HFF-Myc (cell line): ENCODE data around the gene SYNDIG1L.
"Not testable (repeated sequence)": the region's sequence is repeated elsewhere in the genome, so short reads cannot be mapped to it uniquely, and the experiment has no call there.

Experiments used
- DNase-seq: peaks from one replicate; pipeline ENCODE4 v3.0.0-alpha.2; 2011; ENCODE audit warnings: low read depth; ENCODE audit errors: extremely low read depth
- H3K4me3 ChIP-seq: replicated peaks from 2 replicates; pipeline ENCODE4 v1.5.1; 2011; ENCODE audit warnings: low read depth, mild to moderate bottlenecking, control low read depth, low read length
- CTCF ChIP-seq: IDR thresholded peaks from 2 replicates; pipeline ENCODE4 v1.5.1; 2012; ENCODE audit warnings: mild to moderate bottlenecking, low read depth, low read length, control low read depth; ENCODE audit errors: missing control alignments

The SYNDIG1L gene

GRCh38 chr14:74457565-74457895 lies 31.5 kb upstream of the SYNDIG1L start:
- no peak overlapping the region for H3K4me3 ChIP-seq
- TF ChIP-seq CTCF = no peak
- no peak for DNase-seq

DNA sequence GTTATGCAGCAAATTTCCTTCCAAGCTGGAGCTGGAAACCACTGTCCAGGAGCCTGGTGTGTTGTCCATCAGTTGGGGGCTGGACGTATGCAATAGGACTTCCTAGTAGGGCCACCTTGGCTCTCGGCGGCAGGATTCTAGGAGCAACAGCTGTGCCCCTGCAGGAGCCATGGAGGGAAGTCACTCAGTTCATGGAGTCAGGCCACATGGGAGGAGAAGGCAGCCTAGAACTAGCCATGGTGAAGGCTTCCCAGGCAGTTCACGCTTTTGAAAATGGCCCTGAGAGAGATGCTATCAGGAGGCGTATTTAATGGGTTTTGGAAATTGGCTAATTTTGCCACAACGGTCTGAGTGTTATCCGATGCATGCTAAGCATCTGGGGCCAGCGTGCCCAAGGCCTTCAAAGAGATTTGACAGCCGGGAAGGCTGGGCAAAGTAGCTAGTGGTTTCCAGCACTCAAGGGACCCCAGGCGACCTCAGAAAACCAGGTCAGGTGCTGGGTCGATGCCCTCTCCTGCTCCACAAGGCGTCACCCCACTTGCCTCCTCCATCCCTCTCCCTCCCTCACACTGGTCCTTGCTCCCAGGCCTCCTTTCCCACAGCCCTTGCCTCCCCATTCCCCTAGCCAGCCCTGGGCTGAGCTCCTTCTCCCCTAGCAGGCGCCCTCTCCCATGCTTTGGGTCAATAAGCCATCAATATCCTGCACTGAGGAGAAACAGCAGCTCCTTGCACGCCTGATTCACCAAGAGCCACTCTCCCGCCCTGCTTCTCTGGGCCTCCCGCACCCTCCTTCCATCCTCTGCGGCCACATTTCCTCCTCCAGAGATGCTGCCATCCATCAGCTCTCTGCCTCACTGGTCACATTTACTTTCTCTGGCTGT lies 30.9 kb upstream of the SYNDIG1L start:
- no peak for DNase-seq
- H3K4me3 ChIP-seq = no peak overlapping the region
- TF ChIP-seq CTCF = no peak

DNA sequence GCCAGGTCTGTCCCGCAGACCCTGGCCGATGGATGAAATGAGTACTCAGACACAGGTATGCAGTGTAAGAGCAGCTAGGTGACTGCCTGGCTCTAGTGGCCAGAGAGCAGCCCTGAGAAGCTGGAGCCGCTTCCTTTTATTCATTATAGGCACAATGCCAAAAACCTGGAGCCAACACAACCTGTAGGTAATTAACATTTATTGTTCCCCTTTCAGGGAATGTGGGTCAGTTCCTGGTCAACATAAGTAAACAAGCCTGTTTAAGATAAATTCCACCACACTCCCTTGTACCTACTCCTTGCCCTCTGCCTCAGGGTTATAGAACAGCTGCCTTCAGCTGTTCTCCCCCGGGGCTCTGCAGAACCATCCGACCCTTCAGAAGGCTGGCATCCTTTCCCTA lies 28.4 kb upstream of the SYNDIG1L start:
- DNase-seq = not testable (repeated sequence)

GRCh38 chr14:74444866-74445265 lies 18.9 kb upstream of the SYNDIG1L start:
- TF ChIP-seq CTCF = no peak
- no peak for DNase-seq
- H3K4me3 ChIP-seq = no peak overlapping the region

More for the DNA sequence above, 28.4 kb upstream of the SYNDIG1L start:
- not testable (repeated sequence) for H3K4me3 ChIP-seq

- TF ChIP-seq CTCF = no peak
- no peak for DNase-seq
- H3K4me3 ChIP-seq = no peak overlapping the region
These were observed 16.7 kb upstream of the SYNDIG1L start for GRCh38 chr14:74442757-74443156.

DNA sequence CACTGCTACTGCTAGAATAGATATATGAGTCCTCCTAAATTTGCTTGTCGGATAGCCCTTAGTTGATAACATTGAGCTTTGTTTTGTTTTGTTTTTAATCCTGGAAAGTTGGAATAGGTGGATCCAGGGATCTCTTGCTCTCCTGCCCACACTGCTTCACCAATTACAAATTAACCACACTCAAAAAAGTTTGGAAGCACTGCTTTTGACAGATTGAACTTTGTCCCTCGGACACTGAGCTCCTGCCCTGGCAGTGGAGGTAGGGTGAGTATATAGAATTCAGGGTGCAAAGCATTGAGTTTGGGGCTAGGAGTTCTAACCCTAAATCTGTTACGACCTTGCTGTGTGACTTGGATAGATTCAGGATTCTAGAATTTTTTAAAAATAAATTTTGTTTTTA lies 15.1 kb upstream of the SYNDIG1L start:
- no peak for DNase-seq
- no peak overlapping the region for H3K4me3 ChIP-seq
- TF ChIP-seq CTCF = no peak

DNA sequence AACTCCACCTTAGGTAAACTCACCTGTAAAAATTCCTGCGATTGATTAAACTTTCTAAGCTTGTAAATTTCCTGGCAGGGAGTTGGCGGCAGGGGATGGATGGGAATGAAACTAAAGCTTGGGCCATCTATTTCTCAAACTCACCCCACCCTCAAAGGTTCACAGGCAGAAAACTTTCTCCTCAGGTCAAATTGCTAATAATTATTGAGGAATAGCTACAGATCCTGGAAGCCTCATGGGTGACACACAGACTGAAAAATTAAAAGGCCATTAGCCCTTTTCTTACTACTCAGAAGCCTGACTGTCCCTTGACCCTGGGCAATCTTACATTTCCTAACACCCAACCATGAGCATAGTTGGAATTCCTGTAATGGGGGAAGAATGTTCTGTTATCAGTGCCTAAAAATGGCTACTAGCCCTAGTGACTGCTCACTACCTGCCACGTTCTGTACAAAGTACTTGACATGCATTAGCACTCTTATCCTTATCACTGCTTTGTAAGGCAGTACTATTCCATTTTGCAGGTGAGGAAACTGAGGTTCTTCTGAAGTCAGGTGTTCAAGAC lies 12.4 kb upstream of the SYNDIG1L start:
- H3K4me3 ChIP-seq = no peak overlapping the region
- no peak for TF ChIP-seq CTCF
- no peak for DNase-seq
